ES-I3 (cell line): ENCODE measurements around the gene EGR4.
A peak's percentile ranks its signal among the peaks of the same experiment; 100 is the strongest.

ENCODE experiments used
- H3K36me3 ChIP-seq: 2 replicates; pipeline ENCODE4 v1.6.1; 2013; ENCODE audit warnings: mild to moderate bottlenecking, low read length, control low read depth, moderate library complexity; ENCODE audit not compliant: insufficient read depth
- H3K4me1 ChIP-seq: 2 replicates; pipeline ENCODE4 v1.6.1; 2013; ENCODE audit warnings: mild to moderate bottlenecking, control low read depth, low read length; ENCODE audit not compliant: insufficient read depth
- H3K9ac ChIP-seq: 2 replicates; pipeline ENCODE4 v1.6.1; 2013; ENCODE audit warnings: low read depth, mild to moderate bottlenecking, low read length, moderate library complexity
- H3K9me3 ChIP-seq: 2 replicates; pipeline ENCODE4 v1.6.1; 2013; ENCODE audit warnings: mild to moderate bottlenecking, low read length, moderate library complexity; ENCODE audit not compliant: control insufficient read depth, insufficient read depth

The EGR4 gene

DNA sequence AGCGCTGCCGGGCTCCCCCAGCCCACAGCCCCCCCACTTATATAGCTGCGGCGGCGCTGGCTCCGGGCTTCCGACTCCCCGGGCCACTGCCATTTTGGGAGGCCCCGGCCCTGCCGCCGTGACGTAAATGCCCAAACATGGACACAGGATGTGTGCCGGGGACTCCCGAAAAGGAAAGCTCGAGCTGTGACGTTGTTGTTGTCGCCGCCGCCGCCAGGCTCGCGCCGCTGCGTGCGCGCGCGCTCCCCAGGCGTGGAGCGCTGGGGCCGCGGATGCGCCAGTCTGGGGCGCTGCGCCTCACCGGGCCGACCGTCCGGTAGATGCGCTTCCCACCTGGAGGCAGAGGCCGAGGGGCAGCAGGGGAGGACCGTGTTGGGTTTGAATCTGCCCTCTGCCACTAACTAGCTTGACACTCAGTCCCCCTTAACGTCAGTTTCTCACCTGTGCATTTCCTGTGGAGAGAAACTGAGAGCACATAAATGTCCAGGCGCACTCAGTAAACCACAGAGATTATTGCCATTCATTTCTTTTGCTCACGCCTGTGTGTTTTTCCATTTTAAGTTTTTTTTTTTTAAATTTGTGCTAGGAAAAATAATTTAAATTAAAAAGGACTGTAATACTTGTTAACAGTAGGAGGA is at the start of gene EGR4:
EGR4 (minus strand) TSS at position 15 of the 638 bp plus-strand sequence. CDS start 231 bp downstream, outside the sequence.
- Histone ChIP-seq H3K9ac (peak within 1 kb of the TSS; percentile 43; the same call in 1 of the 2 replicates), H3K36me3 (no peaks in the 10 kb centered on the region), H3K9me3 (no peaks in the 10 kb centered on the region), H3K4me1 (no peaks in the 10 kb centered on the region; the same call in 1 of the 2 replicates)

GRCh38 chr2:73341039-73341438 is 47.7 kb upstream of the EGR4 start:
- H3K9me3 ChIP-seq, result no peaks in the 10 kb centered on the region
- H3K36me3 ChIP-seq, result no peaks in the 10 kb centered on the region
- no peak overlapping the region for H3K9ac ChIP-seq
- no peaks in the 10 kb centered on the region for H3K4me1 ChIP-seq

DNA sequence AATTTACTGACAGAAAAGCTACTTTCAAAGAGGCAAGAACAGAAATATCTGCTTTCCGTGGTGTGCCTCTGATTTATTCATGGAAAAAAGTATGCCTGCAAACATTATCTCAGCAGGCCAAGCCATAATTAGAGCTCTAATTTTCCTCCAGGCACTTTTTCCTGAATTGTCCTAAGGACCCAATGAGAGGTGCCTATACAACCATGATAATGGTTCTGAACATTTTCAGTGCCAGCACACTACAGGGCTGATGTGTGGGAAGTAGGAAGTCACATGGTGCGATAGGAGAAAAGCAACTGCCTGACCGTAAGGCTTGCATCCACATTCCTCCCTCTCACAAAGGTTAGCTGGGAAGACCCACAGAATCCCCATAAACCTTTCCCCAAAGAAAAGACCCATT is 45.9 kb upstream of the EGR4 start:
- H3K9ac ChIP-seq, result no peak overlapping the region

GRCh38 chr2:73337828-73338227 is 44.5 kb upstream of the EGR4 start:
- no peaks in the 10 kb centered on the region for H3K36me3 ChIP-seq
- H3K4me1 ChIP-seq, result no peaks in the 10 kb centered on the region
- no peaks in the 10 kb centered on the region for H3K9me3 ChIP-seq
- no peak overlapping the region for H3K9ac ChIP-seq

More for the DNA sequence above, 45.9 kb upstream of the EGR4 start:
- H3K36me3 ChIP-seq, result no peaks in the 10 kb centered on the region
- no peaks in the 10 kb centered on the region for H3K4me1 ChIP-seq
- no peaks in the 10 kb centered on the region for H3K9me3 ChIP-seq

DNA sequence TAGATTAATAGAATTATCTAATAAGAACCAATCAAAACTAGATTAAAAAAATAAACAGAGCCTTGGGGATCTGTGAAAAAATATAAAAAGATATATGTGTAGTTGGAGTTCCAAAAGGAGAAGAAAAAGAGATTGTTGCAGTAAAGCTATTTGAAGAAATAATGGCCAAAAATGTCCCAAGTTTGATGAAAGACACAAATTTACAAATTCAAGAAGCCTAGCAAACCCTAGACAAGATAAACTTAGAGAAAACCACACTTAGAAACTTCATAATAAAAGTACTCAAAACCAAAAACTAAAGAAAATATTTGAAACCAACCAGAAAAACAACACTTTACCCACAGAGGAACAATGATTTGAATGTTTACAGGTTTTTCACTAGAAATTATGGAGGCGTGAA is 41.3 kb upstream of the EGR4 start:
- H3K4me1 ChIP-seq, result no peaks in the 10 kb centered on the region
- H3K9ac ChIP-seq, result no peak overlapping the region
- H3K9me3 ChIP-seq, result no peaks in the 10 kb centered on the region
- H3K36me3 ChIP-seq, result no peaks in the 10 kb centered on the region

DNA sequence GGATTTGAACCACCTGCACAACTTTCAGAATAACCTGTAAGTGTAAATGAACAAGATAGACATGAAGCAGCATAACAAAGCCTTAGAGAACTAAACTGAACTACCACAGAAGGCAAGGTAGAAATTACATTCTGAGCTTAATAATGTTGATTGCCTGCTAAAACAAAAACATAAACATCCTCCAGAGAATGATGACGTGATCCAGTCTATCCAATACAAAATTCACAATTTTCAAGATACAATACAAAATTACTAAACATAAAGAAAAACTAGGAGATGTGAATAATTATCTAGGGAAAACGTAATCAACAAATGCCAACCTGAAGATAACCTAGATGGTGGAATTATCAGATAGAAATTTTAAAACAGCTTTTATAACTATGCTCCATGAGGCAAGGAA is 40.7 kb upstream of the EGR4 start:
- Histone ChIP-seq H3K4me1 (no peaks in the 10 kb centered on the region), H3K9me3 (no peaks in the 10 kb centered on the region), H3K36me3 (no peaks in the 10 kb centered on the region), H3K9ac (no peak overlapping the region)

DNA sequence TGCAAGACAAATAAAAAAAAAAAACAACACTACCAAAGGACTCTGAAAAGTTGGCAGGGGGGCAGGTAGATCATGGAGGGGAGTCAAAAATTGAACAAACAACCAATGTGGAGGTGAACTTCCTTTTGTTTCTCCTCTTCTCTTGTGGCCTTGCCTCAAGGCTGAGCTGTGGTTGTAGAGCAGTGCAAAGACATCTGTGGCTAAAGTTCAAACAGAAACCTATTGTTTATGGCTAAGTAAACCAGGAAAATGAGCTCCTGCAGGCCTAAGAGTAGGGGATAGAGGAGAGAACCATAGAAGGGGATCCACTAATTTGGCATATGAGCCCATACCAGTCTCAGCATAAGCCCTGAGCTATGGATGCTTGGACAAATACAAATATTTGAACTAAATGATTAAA is 40.2 kb upstream of the EGR4 start:
- Histone ChIP-seq H3K4me1 (no peaks in the 10 kb centered on the region), H3K9me3 (no peaks in the 10 kb centered on the region), H3K36me3 (no peaks in the 10 kb centered on the region), H3K9ac (no peak overlapping the region)

DNA sequence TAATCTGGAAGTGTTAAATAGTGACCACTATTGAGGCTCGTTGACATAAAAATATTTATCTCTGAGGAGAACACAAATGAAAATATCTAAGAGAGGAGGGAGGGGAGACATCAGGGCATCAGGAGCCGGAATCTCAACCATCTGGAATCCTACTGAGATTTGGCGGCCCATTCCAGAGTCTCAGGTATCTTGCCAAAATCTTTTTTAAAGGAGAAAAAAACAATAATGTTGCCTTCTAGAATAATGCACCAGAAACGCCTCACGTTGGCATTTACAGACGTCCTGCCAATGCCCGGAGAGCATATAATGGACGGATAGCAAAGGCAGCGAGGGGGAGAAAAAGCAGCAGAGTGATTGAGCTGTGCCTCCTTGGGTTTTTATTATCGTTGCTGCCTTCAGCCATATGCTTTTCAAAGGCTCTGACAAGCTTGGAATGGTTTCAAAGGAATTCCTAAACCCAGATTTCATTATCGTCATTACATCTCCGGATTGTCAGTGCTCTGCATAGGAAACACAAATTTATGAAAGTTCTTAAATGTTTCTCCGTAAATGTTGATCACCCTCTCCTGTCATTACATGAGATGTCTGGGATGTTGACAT is 30.9 kb upstream of the EGR4 start:
- Histone ChIP-seq H3K9ac (no peak overlapping the region), H3K4me1 (no peaks in the 10 kb centered on the region), H3K9me3 (no peaks in the 10 kb centered on the region), H3K36me3 (no peaks in the 10 kb centered on the region)

GRCh38 chr2:73323551-73323950 is 30.2 kb upstream of the EGR4 start:
- H3K4me1 ChIP-seq, result no peaks in the 10 kb centered on the region
- H3K9ac ChIP-seq, result no peak overlapping the region
- no peaks in the 10 kb centered on the region for H3K9me3 ChIP-seq
- H3K36me3 ChIP-seq, result no peaks in the 10 kb centered on the region

DNA sequence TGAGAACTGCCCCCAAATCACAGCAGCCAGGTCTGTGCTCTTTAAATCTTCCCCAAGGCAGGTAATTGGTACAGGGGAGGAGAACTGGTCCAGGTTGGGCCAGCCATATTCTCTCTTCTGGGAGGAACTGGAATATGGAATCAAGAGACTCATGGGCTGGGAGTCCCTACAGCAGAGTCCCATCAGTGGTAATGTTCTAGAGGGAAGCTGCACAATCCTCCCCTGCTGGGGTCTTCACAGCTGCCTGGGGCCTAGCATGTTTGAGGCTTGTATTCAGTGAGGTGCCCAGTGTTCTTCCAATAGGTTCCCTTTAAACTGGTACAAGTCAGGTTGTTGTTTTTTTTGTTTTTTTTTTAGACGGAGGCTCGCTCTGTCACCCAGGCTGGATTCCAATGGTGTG is 21.1 kb upstream of the EGR4 start:
- no peaks in the 10 kb centered on the region for H3K36me3 ChIP-seq
- H3K9me3 ChIP-seq, result no peaks in the 10 kb centered on the region
- H3K4me1 ChIP-seq, result no peaks in the 10 kb centered on the region
- H3K9ac ChIP-seq, result no peak overlapping the region

GRCh38 chr2:73307720-73308119 is 14.4 kb upstream of the EGR4 start:
- H3K9ac ChIP-seq, result no peak overlapping the region

GRCh38 chr2:73301636-73302035 is 8.3 kb upstream of the EGR4 start:
- no peaks in the 10 kb centered on the region for H3K9me3 ChIP-seq

More at GRCh38 chr2:73307720-73308119, 14.4 kb upstream of the EGR4 start:
- Histone ChIP-seq H3K9me3 (no peaks in the 10 kb centered on the region), H3K4me1 (no peaks in the 10 kb centered on the region), H3K36me3 (no peaks in the 10 kb centered on the region)

GRCh38 chr2:73300926-73301325 is 7.6 kb upstream of the EGR4 start:
- H3K4me1 ChIP-seq, result no peaks in the 10 kb centered on the region
- no peaks in the 10 kb centered on the region for H3K36me3 ChIP-seq
- H3K9me3 ChIP-seq, result no peaks in the 10 kb centered on the region
- H3K9ac ChIP-seq, result no peak overlapping the region

More at GRCh38 chr2:73301636-73302035, 8.3 kb upstream of the EGR4 start:
- Histone ChIP-seq H3K36me3 (no peaks in the 10 kb centered on the region), H3K4me1 (no peaks in the 10 kb centered on the region), H3K9ac (no peak overlapping the region)

- H3K36me3 ChIP-seq, result no peaks in the 10 kb centered on the region
- H3K9ac ChIP-seq, result no peak overlapping the region
- H3K4me1 ChIP-seq, result no peaks in the 10 kb centered on the region; the same call in 1 of the 2 replicates
- H3K9me3 ChIP-seq, result no peaks in the 10 kb centered on the region
Observed at GRCh38 chr2:73297586-73297985, 4.2 kb upstream of the EGR4 start.

DNA sequence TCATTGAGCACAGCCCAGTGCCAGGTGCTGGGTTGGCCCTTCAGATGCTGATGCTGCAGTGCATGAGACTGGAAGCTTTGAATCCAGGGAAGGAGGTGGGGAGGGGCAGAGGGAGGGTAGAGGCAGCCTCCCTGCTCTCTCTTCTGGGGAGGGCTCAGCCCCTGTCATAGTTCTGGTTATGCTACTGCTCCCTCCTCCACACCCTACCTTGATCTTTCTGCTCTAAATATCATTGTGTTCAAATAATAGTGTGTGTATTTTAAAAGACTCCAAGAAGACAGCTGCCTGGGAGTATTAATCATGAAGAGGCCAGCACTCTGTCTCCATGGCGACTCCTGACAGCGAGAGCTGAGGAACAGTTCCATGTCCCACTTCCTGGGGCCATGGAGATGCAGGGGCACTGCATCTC is 3.8 kb upstream of the EGR4 start:
- Histone ChIP-seq H3K9me3 (no peaks in the 10 kb centered on the region), H3K36me3 (no peaks in the 10 kb centered on the region), H3K9ac (no peak overlapping the region), H3K4me1 (no peaks in the 10 kb centered on the region; the same call in 1 of the 2 replicates)
